ENCODE measurements around the gene PLXDC1. TPM values are rescaled to one million over a fixed set of nuclear protein-coding genes. Genes with fewer than 3 reads are reported as not detected.
"Not testable (repeated sequence)": the region's sequence is repeated elsewhere in the genome, so short reads cannot be mapped to it uniquely, and the experiment has no call there.

Gene PLXDC1
- total and polyA plus RNA-seq, 12 donors = 7.3 to 21.3 (median 11.2) TPM

- Histone ChIP-seq H3K4me3 (no peak overlapping the region), H3K9me3 (no peaks in the 10 kb centered on the region), H3K4me1 (peaks cover 0 to 22% (median 10%) of the 10 kb centered on the region in 9 donors), H3K36me3 (no peaks in the 10 kb centered on the region), H3K27me3 (no peaks in the 10 kb centered on the region), H3K27ac (no peak overlapping the region)
- DNase-seq = no peak
- TF ChIP-seq CTCF (IDR thresholded peaks at IDR 0.05) = no peak
- WGBS, 2 donors = 91 to 96% methylated on average over 3 of the region's 3 CpGs
- ATAC-seq = no peak
- intact Hi-C loops (cut with DNase I) = loop anchor here in 2 of 10 donors (10.0 kb wide), 1 partner anchor 45 kb away; no protein-coding TSS in a partner anchor
These were observed 21.2 kb downstream of the PLXDC1 start for GRCh38 chr17:39130205-39130604.

GRCh38 chr17:39129544-39129943 lies 21.9 kb downstream of the PLXDC1 start:
- intact Hi-C loops (cut with DNase I); DNase-seq; H3K9me3 ChIP-seq; H3K4me3 ChIP-seq; H3K27me3 ChIP-seq; H3K27ac ChIP-seq; ATAC-seq; H3K36me3 ChIP-seq: not testable (repeated sequence)
- 87 to 92% methylated on average over 6 of the region's 6 CpGs for WGBS, 2 donors
- peaks cover 0 to 22% (median 6%) of the 10 kb centered on the region in 9 donors for H3K4me1 ChIP-seq

- Histone ChIP-seq H3K9me3 (no peaks in the 10 kb centered on the region), H3K4me3 (no peak overlapping the region), H3K27me3 (no peaks in the 10 kb centered on the region), H3K4me1 (peaks cover 0 to 9% (median 0%) of the 10 kb centered on the region in 9 donors), H3K27ac (no peak overlapping the region), H3K36me3 (no peaks in the 10 kb centered on the region)
- WGBS, 2 donors = 67 to 77% methylated on average over 6 of the region's 6 CpGs
- ATAC-seq (no peak), DNase-seq (no peak)
- no peak for TF ChIP-seq CTCF (IDR thresholded peaks at IDR 0.05)
- intact Hi-C loops (cut with DNase I) = no loop called here
These were observed 25.0 kb downstream of the PLXDC1 start for GRCh38 chr17:39126436-39126835.

GRCh38 chr17:39125143-39125875 lies 26.1 kb downstream of the PLXDC1 start:
- intact Hi-C loops (cut with DNase I) = no loop called here
- Histone ChIP-seq H3K4me3 (no peak overlapping the region), H3K27me3 (no peaks in the 10 kb centered on the region), H3K36me3 (no peaks in the 10 kb centered on the region), H3K27ac (no peak overlapping the region), H3K4me1 (no peaks in the 10 kb centered on the region), H3K9me3 (no peaks in the 10 kb centered on the region)
- no peak for TF ChIP-seq CTCF (IDR thresholded peaks at IDR 0.05)
- no peak for ATAC-seq
- 93 to 95% methylated on average over 2 of the region's 2 CpGs for WGBS, 2 donors
- no peak for DNase-seq

GRCh38 chr17:39123627-39124026 lies 27.8 kb downstream of the PLXDC1 start:
- Histone ChIP-seq H3K27me3 (no peaks in the 10 kb centered on the region), H3K4me1 (peaks cover 0 to 7% (median 0%) of the 10 kb centered on the region in 9 donors), H3K9me3 (no peaks in the 10 kb centered on the region), H3K36me3 (no peaks in the 10 kb centered on the region), H3K27ac (no peak overlapping the region), H3K4me3 (no peak overlapping the region)
- WGBS, 2 donors = 70 to 76% methylated on average over 9 of the region's 9 CpGs
- TF ChIP-seq CTCF (IDR thresholded peaks at IDR 0.05) = no peak
- ATAC-seq (peak in 5 of 8 donors; percentile 44 to 80 (median 51)), DNase-seq (peak in 1 of 2 donors; percentile 30)
- intact Hi-C loops (cut with DNase I) = no loop called here
